ENCODE data around the gene DBI. TPM values are rescaled to one million over a fixed set of nuclear protein-coding genes. Genes with fewer than 3 reads are reported as not detected.
"Not testable (repeated sequence)": the region's sequence is repeated elsewhere in the genome, so short reads cannot be mapped to it uniquely, and the experiment has no call there.

DBI gene
- total and polyA plus RNA-seq, 2 donors (not counting 1 experiment from before 2014, with no cell fraction given), result 128 to 653 TPM

DNA sequence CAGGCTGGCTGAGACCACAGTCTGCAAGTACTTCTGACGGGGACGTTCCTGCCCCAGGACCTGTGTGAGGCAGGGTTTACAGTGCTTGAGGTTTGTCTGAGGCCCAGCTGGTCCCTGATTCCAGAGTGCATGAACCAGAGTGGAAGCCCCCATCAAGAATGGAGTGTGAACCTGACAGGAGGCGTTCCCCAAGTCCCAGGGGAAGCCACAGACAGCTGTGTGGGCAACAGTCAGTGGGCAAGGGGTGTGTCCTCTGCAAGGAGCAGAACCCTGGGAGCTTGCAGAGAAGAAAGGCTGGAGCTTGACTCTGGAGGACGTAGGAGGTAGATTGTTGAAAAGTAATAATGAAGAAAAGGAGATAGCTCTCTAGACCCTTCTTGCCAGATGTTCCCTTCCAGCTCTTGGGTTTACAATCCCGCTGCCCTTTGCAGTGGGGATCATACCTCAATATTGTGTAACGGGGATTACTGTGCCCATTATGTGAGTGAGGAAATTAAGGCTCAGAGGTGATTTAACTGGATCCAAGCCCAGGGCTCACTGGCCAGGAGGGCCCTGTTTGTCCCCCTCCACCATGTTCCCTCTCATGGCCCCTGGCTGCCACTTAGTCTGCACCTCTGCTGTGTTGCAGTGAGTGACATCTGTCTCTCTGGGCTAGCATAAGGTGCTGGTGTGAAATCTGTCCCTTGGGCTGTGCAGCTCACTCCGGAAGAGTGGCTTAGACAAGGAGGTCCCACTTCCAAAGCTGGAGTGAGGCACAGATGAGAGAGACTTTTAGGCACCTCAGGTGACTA is 6.2 kb downstream of the DBI start:
- Histone ChIP-seq H3K27ac (ENCODE audit: insufficient read depth, low read length) (no peak overlapping the region), H3K27me3 (ENCODE audit: control insufficient read depth, insufficient read depth, low read length) (no peaks in the 10 kb centered on the region), H4K20me1 (ENCODE audit: control insufficient read depth, extremely low read depth, insufficient read depth, low read length) (no peaks in the 10 kb centered on the region), H3K9me3 (ENCODE audit: control insufficient read depth, insufficient read depth, low read depth, low read length) (no peaks in the 10 kb centered on the region), H3K9ac (ENCODE audit: insufficient read depth, low read length) (no peak overlapping the region), H2AFZ (ENCODE audit: low read length) (no peak overlapping the region), H3K79me2 (ENCODE audit: control insufficient read depth, insufficient read depth, low read length) (peaks cover 12% of the 10 kb centered on the region), H3K4me3 (replicated peaks in 1 of 4; ENCODE audit: control extremely low read depth in 1 of 4, insufficient read depth in 1 of 4, low read depth in 3 of 4, low read length in 4 of 4) (no peak overlapping the region), H3K36me3 (ENCODE audit: control insufficient read depth, insufficient read depth, low read length) (peaks cover 34% of the 10 kb centered on the region), H3K4me2 (ENCODE audit: extremely low read depth, insufficient read depth, low read length) (no peak overlapping the region), H3K4me1 (ENCODE audit: control insufficient read depth, extremely low read depth, insufficient read depth, low read length) (peaks cover 6% of the 10 kb centered on the region)
- DNase-seq (ENCODE audit: low read depth in 2 of 2), result no peak
- TF ChIP-seq, protein P1, sequence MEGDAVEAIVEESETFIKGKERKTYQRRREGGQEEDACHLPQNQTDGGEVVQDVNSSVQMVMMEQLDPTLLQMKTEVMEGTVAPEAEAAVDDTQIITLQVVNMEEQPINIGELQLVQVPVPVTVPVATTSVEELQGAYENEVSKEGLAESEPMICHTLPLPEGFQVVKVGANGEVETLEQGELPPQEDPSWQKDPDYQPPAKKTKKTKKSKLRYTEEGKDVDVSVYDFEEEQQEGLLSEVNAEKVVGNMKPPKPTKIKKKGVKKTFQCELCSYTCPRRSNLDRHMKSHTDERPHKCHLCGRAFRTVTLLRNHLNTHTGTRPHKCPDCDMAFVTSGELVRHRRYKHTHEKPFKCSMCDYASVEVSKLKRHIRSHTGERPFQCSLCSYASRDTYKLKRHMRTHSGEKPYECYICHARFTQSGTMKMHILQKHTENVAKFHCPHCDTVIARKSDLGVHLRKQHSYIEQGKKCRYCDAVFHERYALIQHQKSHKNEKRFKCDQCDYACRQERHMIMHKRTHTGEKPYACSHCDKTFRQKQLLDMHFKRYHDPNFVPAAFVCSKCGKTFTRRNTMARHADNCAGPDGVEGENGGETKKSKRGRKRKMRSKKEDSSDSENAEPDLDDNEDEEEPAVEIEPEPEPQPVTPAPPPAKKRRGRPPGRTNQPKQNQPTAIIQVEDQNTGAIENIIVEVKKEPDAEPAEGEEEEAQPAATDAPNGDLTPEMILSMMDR (conservative IDR thresholded peaks at IDR 0.05 in 1 of 2, IDR thresholded peaks at IDR 0.05 in 1 of 2; ENCODE audit: low read depth in 1 of 2, low read length in 2 of 2), result no peak
- TF ChIP-seq EZH2 (IDR thresholded peaks at IDR 0.05; ENCODE audit: low read length, missing control alignments), result no peak

DNA sequence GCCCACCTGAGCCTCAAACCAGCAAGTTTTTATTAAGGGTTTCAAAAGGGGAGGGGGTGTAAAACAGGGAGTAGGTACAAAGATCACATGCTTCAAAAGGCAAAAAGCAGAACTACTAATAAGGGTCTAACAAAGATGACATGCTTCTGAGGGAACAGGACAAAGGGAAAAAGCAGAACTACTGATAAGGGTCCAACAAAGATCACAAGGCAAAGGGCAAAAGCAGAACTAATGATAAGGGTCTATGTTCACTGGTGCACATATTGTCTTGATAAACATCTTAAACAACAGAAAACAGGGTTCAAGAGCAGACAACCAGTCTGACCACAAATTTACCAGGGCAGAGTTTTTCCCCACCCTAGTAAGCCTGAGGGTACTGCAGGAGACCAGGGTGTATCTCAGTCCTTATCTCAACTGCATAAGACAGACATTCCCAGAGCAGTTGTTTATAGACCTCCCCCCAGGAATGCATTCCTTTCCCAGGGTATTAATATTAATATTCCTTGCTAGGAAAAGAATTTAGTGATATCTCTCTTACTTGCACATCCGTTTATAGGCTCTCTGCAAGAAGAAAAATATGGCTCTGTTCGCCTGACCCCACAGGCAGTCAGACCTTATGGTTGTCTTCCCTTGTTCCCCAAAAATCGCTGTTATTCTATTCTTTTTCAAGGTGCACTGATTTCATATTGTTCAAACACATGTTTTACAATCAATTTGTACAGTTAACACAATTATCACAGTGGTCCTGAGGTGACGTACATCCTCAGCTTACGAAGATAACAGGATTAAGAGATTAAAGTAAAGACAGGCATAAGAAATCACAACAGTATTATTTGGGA is 7.3 kb downstream of the DBI start:
- H2AFZ ChIP-seq (ENCODE audit: low read length); H3K27me3 ChIP-seq (ENCODE audit: control insufficient read depth, insufficient read depth, low read length); H3K79me2 ChIP-seq (ENCODE audit: control insufficient read depth, insufficient read depth, low read length); DNase-seq (ENCODE audit: low read depth in 2 of 2); H3K4me1 ChIP-seq (ENCODE audit: control insufficient read depth, extremely low read depth, insufficient read depth, low read length); H3K9me3 ChIP-seq (ENCODE audit: control insufficient read depth, insufficient read depth, low read depth, low read length); H4K20me1 ChIP-seq (ENCODE audit: control insufficient read depth, extremely low read depth, insufficient read depth, low read length); H3K4me3 ChIP-seq (replicated peaks in 1 of 4; ENCODE audit: control extremely low read depth in 1 of 4, insufficient read depth in 1 of 4, low read depth in 3 of 4, low read length in 4 of 4); H3K9ac ChIP-seq (ENCODE audit: insufficient read depth, low read length); H3K27ac ChIP-seq (ENCODE audit: insufficient read depth, low read length); H3K4me2 ChIP-seq (ENCODE audit: extremely low read depth, insufficient read depth, low read length): not testable (repeated sequence)
- peaks cover 30% of the 10 kb centered on the region for H3K36me3 ChIP-seq (ENCODE audit: control insufficient read depth, insufficient read depth, low read length)

DNA sequence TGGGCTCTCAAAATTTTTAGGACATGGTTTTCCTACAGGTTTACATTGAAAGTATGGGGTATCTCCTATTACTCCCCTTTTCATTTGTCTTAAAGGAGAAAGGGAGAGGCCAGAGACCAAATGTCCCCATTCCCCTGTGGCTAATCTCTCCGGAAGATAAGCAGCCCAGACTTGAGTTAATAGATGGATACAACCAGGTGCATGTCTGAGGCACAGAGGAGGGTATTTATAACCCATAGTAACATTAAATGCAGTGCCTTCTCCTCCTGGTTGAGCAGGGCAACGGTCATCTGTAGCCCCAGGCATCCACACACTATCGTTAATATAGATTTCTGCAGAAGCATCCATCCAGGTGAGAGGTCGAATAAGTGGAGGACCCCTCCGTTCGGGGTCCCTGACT is 9.6 kb downstream of the DBI start:
- peaks cover 18% of the 10 kb centered on the region for H3K36me3 ChIP-seq (ENCODE audit: control insufficient read depth, insufficient read depth, low read length)
- H3K4me3 ChIP-seq (replicated peaks in 1 of 4; ENCODE audit: control extremely low read depth in 1 of 4, insufficient read depth in 1 of 4, low read depth in 3 of 4, low read length in 4 of 4); H3K27me3 ChIP-seq (ENCODE audit: control insufficient read depth, insufficient read depth, low read length); H3K4me1 ChIP-seq (ENCODE audit: control insufficient read depth, extremely low read depth, insufficient read depth, low read length); H3K9ac ChIP-seq (ENCODE audit: insufficient read depth, low read length); DNase-seq (ENCODE audit: low read depth in 2 of 2); H3K9me3 ChIP-seq (ENCODE audit: control insufficient read depth, insufficient read depth, low read depth, low read length); H4K20me1 ChIP-seq (ENCODE audit: control insufficient read depth, extremely low read depth, insufficient read depth, low read length); H3K4me2 ChIP-seq (ENCODE audit: extremely low read depth, insufficient read depth, low read length); H3K27ac ChIP-seq (ENCODE audit: insufficient read depth, low read length); H2AFZ ChIP-seq (ENCODE audit: low read length); H3K79me2 ChIP-seq (ENCODE audit: control insufficient read depth, insufficient read depth, low read length): not testable (repeated sequence)

DNA sequence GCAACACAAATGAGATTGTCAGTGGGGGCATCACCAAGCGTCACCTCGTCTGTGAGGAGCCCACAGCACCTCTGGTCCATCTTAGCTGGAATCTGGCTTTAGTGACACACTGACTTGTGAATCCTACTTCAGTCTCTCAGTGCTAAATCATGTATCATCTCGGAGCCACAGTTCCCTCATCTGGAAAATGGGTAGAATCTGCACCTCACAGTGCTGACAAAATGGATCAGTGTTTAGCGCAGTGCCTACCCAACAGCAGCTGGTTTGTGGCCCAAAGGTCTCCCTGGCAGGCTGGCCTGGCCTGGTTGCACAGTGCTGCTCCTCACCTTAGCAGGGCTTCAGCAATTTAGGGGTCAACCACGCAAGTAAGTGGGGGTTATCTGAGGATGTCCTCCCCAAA is 10.0 kb downstream of the DBI start:
- Histone ChIP-seq H3K4me1 (ENCODE audit: control insufficient read depth, extremely low read depth, insufficient read depth, low read length) (no peaks in the 10 kb centered on the region), H2AFZ (ENCODE audit: low read length) (no peak overlapping the region), H3K36me3 (ENCODE audit: control insufficient read depth, insufficient read depth, low read length) (peaks cover 14% of the 10 kb centered on the region), H3K4me2 (ENCODE audit: extremely low read depth, insufficient read depth, low read length) (no peak overlapping the region), H3K27me3 (ENCODE audit: control insufficient read depth, insufficient read depth, low read length) (no peaks in the 10 kb centered on the region), H3K4me3 (replicated peaks in 1 of 4; ENCODE audit: control extremely low read depth in 1 of 4, insufficient read depth in 1 of 4, low read depth in 3 of 4, low read length in 4 of 4) (no peak overlapping the region), H4K20me1 (ENCODE audit: control insufficient read depth, extremely low read depth, insufficient read depth, low read length) (no peaks in the 10 kb centered on the region), H3K9ac (ENCODE audit: insufficient read depth, low read length) (no peak overlapping the region), H3K79me2 (ENCODE audit: control insufficient read depth, insufficient read depth, low read length) (no peaks in the 10 kb centered on the region), H3K9me3 (ENCODE audit: control insufficient read depth, insufficient read depth, low read depth, low read length) (no peaks in the 10 kb centered on the region), H3K27ac (ENCODE audit: insufficient read depth, low read length) (no peak overlapping the region)
- DNase-seq (ENCODE audit: low read depth in 2 of 2), result no peak
- TF ChIP-seq, protein P1 (conservative IDR thresholded peaks at IDR 0.05 in 1 of 2, IDR thresholded peaks at IDR 0.05 in 1 of 2; ENCODE audit: low read depth in 1 of 2, low read length in 2 of 2), result no peak
- TF ChIP-seq EZH2 (IDR thresholded peaks at IDR 0.05; ENCODE audit: low read length, missing control alignments), result no peak

Measured in fibroblast of lung (primary cell).